ENCODE measurements around the gene UBE2QL1.

UBE2QL1 gene

DNA sequence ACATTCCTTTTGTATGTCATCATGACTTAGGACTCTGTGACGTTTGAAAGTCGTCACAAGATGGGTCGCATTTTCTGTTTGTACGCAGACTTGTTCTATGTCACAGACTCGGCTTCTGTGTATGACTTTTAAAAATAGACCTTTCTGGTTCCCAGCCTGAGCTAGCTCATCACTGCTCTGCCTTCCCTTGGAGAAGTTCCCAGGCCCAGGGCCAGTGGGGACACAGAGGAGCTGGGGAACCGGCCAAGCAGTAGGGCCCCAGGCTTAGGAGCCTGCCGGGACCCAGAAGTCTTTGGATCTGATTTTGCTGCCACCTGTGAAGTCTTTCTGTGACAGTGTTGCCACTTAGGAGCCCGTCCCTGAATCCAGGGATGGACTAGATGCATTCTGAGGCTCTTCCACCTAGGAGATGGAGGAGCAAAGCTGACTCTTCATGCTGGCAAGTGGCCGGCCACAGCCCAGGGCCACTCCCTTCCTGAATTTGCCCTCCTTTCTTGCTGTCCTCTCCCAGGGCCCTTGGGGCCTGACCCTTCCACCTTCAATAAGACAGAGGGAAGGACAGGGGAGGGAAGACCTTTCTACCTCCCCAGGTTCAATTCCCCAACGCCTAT lies 18.1 kb upstream of the UBE2QL1 start:
- DNase-seq = no peak

- DNase-seq = no peak
Observed at GRCh38 chr5:6431214-6432195, 17.2 kb upstream of the UBE2QL1 start.

- no peak for DNase-seq
Observed at GRCh38 chr5:6432206-6432605, 16.5 kb upstream of the UBE2QL1 start.

GRCh38 chr5:6434731-6435130 lies 13.9 kb upstream of the UBE2QL1 start:
- no peak for DNase-seq

GRCh38 chr5:6435356-6435755 lies 13.3 kb upstream of the UBE2QL1 start:
- no peak for DNase-seq

DNA sequence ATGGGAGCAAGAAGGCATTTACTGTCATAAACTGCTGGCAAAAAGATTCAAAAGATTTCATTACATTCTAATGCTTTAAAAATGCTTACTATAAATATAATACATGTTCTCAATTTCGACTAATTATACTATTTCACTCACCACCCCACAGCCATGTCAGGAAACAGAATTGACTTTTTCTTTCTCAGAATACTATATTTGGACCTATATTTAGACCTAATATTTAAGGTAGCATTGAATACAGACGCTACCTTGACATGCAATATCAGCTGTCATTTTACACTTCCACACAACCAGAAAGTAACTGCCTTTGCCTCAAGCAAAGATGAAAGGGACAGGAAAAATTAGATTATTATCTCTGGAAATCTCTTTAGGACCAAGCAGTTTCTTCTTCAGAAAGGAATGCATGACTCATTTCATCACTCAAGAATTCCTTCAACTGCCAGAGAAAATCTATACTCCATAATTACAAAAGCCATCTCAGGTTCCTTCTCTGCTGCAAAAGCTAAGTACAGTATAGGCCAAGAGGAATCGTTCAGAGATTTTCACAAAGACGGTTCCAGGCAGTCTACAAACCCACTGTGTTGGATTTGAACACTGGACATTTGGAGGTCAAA lies 11.8 kb upstream of the UBE2QL1 start:
- DNase-seq = no peak

DNA sequence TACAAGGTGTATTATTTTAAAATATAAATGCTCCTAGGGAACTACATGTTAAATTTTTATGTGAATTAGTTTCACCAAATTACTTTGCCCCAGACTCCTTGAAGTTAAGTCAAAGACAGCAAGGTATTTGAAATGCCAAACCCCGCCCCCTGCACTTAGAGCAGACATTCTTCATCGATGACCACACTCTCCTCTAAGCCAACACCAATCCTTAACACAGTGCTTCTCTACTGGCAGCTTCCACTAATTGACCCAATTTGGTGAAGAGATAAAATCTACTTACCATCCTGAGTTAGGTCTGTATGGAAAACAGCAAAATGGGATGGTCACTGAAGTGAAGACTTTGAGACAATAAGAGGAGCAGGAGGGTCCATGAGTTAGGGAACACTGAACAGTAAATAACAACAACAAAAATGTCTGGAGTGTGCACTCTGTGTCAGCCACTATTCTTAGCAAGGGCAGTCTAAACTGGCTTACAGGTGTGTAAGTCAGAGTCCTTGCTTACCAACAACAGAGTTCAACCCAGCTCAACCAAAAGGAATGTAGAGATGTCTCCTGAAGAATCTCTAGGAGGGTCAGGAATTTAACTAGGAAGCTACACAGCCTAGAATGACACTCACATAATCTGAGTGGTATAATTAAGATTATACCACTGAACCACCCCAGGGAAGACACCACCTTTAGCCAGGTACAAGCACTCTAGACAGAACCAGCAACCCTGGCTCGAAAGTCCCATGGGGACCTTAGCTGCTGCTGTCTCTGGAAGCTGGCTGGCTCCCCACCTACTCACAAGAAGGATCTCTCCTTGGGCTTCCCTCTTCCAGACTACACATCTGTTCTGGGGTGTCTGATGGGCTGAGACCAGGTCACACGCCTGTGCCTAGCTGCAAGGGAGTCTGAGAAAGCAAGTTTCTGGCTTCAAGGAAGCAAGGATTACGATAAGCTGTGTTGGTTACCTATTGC lies 8.8 kb upstream of the UBE2QL1 start:
- no peak for DNase-seq

- no peak for DNase-seq
Observed at GRCh38 chr5:6442333-6442732, 6.3 kb upstream of the UBE2QL1 start.

DNA sequence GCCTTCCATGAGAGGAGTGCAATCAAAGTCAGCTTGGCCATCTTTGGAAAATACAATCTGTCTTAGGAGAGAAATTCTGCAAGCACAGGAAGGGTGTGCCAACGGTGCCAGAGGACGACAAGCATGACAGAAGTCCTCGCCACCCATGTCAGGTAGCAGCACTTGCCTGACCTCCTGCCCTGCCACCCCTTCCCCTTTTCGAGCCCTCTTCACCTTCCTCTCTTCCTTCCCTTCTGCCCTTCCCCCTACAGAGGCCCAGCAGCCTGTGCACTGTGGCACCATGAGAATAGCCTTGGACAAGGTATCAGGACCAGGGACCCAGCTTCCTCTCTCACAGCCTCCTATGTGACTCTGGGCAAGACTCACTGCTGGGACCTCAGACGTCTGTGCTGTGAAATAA lies 5.3 kb upstream of the UBE2QL1 start:
- no peak for DNase-seq

DNA sequence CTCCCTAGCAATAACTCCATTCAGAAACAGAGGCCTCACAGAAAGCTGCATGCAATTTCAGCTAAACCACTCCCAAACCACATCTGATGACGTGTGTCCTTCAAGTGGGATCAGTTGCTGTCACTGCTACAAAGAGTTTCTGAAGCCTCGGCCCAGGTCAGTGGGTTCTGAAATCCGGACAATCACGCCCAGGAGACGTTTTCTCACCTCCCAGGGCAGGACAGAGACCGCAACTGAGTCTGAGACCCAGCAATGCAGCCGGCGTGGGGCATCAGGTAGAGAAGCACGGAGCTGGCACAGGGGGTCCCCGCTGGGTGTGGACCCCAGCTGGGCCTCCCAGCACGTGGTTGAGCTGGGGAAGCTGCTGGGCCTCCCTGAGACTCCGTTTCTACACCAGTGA lies 2.6 kb upstream of the UBE2QL1 start:
- DNase-seq = no peak

GRCh38 chr5:6446626-6447309 lies 1.9 kb upstream of the UBE2QL1 start:
- DNase-seq = no peak

- no peak for DNase-seq
Observed at GRCh38 chr5:6447384-6448140, 1.1 kb upstream of the UBE2QL1 start.

DNA sequence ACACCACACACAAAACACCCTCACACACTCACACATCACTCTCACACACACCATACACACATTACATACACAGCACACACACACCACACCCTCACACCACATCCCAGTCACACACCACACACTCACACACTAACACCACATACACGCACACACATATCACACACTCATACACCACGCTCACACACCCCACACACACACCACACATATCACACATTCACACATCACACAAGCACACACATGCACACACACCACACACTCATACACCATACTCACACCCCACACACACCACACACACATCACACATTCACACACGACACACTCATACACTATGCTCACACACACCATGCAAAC lies 543 bp upstream of the UBE2QL1 start:
- DNase-seq = no peak

- DNase-seq = no peak
Observed at GRCh38 chr5:6449465-6450158, 953 bp downstream of the UBE2QL1 start.

DNA sequence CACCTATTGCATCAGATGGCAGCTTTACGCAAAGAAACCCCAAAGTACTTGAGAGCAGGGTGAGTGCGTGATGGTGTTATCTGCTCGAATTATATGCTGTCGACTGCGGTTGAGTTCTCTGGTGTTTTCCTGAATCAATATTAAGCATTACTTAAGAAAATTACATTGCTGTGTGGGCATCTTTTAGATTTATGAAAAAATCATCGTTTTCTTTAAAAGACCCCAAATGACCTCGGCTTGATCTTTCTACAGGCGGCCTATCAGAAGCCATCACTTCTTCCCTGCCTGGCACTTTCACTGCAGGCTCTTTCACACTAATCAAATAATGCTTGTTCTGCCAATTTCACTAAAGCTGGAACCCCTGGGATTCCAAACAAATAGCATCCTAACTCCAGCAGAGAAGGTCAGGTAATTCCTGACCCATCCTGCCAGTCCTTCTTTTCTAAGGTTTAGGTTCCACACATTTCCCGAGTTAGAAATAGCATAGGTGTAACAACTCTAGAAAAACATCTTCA lies 1.7 kb downstream of the UBE2QL1 start:
- DNase-seq = no peak

DNA sequence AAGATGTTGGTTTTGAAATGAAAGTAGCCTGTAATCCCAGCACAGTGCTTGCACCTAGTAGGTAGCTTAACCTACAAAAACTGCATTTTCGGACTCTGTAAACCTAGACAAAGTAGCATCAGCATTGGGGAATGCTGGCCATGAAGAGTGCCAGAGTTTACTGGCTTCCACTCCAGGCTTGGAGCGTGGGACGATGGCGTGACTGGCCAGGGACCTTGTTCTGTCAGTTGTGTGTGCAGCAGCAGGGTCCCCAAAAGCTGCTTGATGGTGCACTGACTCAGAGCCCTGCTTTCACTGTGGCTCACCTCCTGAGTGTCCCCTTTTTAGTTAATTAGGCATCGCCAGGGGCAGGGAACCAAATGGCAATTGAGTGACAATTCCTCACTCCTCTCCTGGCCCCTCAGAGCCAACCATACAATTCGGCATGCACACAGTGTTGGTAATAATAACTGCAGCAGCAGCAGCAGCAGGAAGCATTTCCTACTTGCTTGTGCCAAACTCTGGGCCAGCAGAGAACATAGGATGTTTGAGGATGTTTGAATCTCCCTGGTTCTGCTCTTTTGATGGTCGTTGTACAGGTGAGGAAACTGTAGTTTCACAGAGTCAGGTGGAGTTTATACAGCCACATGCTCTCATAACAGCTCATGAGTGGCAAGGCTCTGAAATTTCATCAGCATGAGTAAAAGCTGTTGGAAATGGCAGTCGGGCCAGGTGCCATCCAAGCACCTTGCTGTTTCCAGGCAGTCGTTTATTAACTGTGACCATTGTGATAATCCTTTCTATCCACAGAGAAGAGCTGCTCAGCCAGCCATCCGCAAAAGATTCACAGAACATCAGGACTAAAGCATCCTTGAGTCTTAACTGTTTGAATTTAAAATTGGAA lies 4.2 kb downstream of the UBE2QL1 start:
- DNase-seq = no peak

GRCh38 chr5:6453937-6454560 lies 5.4 kb downstream of the UBE2QL1 start:
- DNase-seq = no peak

- DNase-seq = no peak
Observed at GRCh38 chr5:6454628-6455053, 6.0 kb downstream of the UBE2QL1 start.

Measured in activated gamma-delta T cell (primary cell).